OCI-LY7 (cell line): ENCODE measurements around the gene UCHL1. TPM values are rescaled to one million over a fixed set of nuclear protein-coding genes. Genes with fewer than 3 reads are reported as not detected.

ENCODE experiments used
- BruUV-seq: library from RNA; stranded (reverse); fragments of 400-500 nt; replicated peaks from 2 replicates; lab custom pipeline; 2021; lab: Mats Ljungman, UMichigan
- CTCF ChIA-PET: fragments of 300-600 bp; sonication (Branson Sonifier 250); formaldehyde crosslinking; loops from one replicate; lab custom pipeline; 2022; ENCODE audit warnings: antibody characterized with exemption; ENCODE audit not compliant: unreplicated experiment; lab: Charles Lee
- POLR2A ChIA-PET: fragments of 300-600 bp; sonication (Branson Sonifier 250); formaldehyde crosslinking; loops from one replicate; lab custom pipeline; 2022; ENCODE audit warnings: antibody characterized with exemption; lab: Charles Lee
- DNase-seq: peaks from one replicate; pipeline ENCODE4 v3.0.0-alpha.2; 2015; ENCODE audit warnings: low spot score
- H2AFZ ChIP-seq: fragments of 200-600 bp; sonication (generic), shearing (Covaris generic); 2 replicates; pipeline ENCODE4 v1.6.1; 2014; ENCODE audit warnings: mild to moderate bottlenecking, antibody characterized with exemption, low read length, moderate library complexity
- H3K27ac ChIP-seq: fragments of 200-600 bp; sonication (generic); 2 replicates; pipeline ENCODE4 v1.5.1; 2014; ENCODE audit warnings: mixed run types, low read depth, mild to moderate bottlenecking, moderate library complexity, low read length, inconsistent platforms; ENCODE audit not compliant: poor library complexity, severe bottlenecking
- H3K36me3 ChIP-seq: fragments of 200-600 bp; sonication (generic); 2 replicates; pipeline ENCODE4 v1.6.1; 2014; ENCODE audit warnings: mild to moderate bottlenecking, antibody characterized with exemption, low read length, moderate library complexity, mixed read lengths; ENCODE audit not compliant: insufficient read depth
- H3K4me1 ChIP-seq: fragments of 200-600 bp; sonication (generic); 2 replicates; pipeline ENCODE4 v1.5.1; 2014; ENCODE audit warnings: mild to moderate bottlenecking, low read length; ENCODE audit not compliant: insufficient read depth, poor library complexity, severe bottlenecking
- H3K4me2 ChIP-seq: fragments of 200-600 bp; sonication (generic); 2 replicates; pipeline ENCODE4 v1.6.1; 2014; ENCODE audit warnings: mild to moderate bottlenecking, low read length
- H3K4me3 ChIP-seq: fragments of 200-600 bp; sonication (generic); 2 replicates; pipeline ENCODE4 v1.5.1; 2014; ENCODE audit warnings: mild to moderate bottlenecking, low read depth, low read length; ENCODE audit not compliant: poor library complexity, severe bottlenecking
- H3K79me2 ChIP-seq: fragments of 200-600 bp; sonication (generic); 2 replicates; pipeline ENCODE4 v1.6.1; 2016; ENCODE audit warnings: low read depth, mild to moderate bottlenecking, low read length, moderate library complexity, mixed read lengths; ENCODE audit not compliant: insufficient read depth
- H3K9me2 ChIP-seq: fragments of 200-600 bp; sonication (generic); 2 replicates; pipeline ENCODE4 v1.6.1; 2016; ENCODE audit warnings: mild to moderate bottlenecking, low read length, mixed read lengths; ENCODE audit not compliant: insufficient read depth
- H3K9me3 ChIP-seq: fragments of 200-600 bp; sonication (generic); 2 replicates; pipeline ENCODE4 v1.6.1; 2014; ENCODE audit warnings: mild to moderate bottlenecking, mixed run types, low read length, mixed read lengths
- H4K20me1 ChIP-seq: fragments of 200-600 bp; sonication (generic); 2 replicates; pipeline ENCODE4 v1.6.1; 2014; ENCODE audit warnings: mild to moderate bottlenecking, antibody characterized with exemption, low read length, moderate library complexity, mixed read lengths; ENCODE audit not compliant: insufficient read depth
- CTCF ChIP-seq: fragments of 200-600 bp; sonication (generic); conservative IDR thresholded peaks from 2 replicates; pipeline ENCODE4 v1.5.1; 2014; ENCODE audit warnings: mild to moderate bottlenecking, antibody characterized with exemption, low read length, moderate library complexity, mixed read lengths
- EZH2phosphoT487 ChIP-seq: fragments of 200-600 bp; sonication (generic); IDR thresholded peaks from 2 replicates; pipeline ENCODE4 v1.6.1; 2018; ENCODE audit warnings: low read depth, borderline replicate concordance, mild to moderate bottlenecking, mixed run types, antibody characterized with exemption, low read length, moderate library complexity, mixed read lengths
- intact Hi-C: fragments of 100-400 bp; cut with micrococcal nuclease; formaldehyde crosslinking; loops from one replicate; pipeline ENCODE4 v1.10.0; 2022; ENCODE audit not compliant: unreplicated experiment
- total RNA-seq, 2 experiments: library from RNA; depleted of rRNA in 1 of 2; stranded (reverse); fragments of >200 nt in 1 of 2; shearing (Covaris generic) in 1 of 2; gene quantifications; 2 replicates each; pipeline ENCODE4 v1.2.3, GENCODE V29; 2014 to 2022

Gene UCHL1
- total RNA-seq, 2 experiments from 2014 or later = 430 to 432 TPM

- Histone ChIP-seq H4K20me1 (no peaks in the 10 kb centered on the region), H3K9me2 (no peaks in the 10 kb centered on the region), H3K36me3 (no peaks in the 10 kb centered on the region), H2AFZ (no peak overlapping the region), H3K4me1 (no peaks in the 10 kb centered on the region), H3K9me3 (no peaks in the 10 kb centered on the region), H3K27ac (no peak overlapping the region), H3K4me2 (no peak overlapping the region), H3K4me3 (no peak overlapping the region), H3K79me2 (no peaks in the 10 kb centered on the region)
- ChIA-PET POLR2A (no interaction called here), CTCF (no interaction called here)
- intact Hi-C loops = loop anchor here (5.0 kb wide), 1 partner anchor 306 kb away; no protein-coding TSS in a partner anchor
- DNase-seq = no peak
- TF ChIP-seq CTCF (no peak), EZH2phosphoT487 (no peak)
- no TSS peak for BruUV-seq
Measured at GRCh38 chr4:41232856-41233255, 23.9 kb upstream of the UCHL1 start.

- DNase-seq = no peak
- TF ChIP-seq EZH2phosphoT487 (no peak), CTCF (no peak)
- no peak overlapping the region for H3K4me2 ChIP-seq
- no peaks in the 10 kb centered on the region for H3K9me3 ChIP-seq
- ChIA-PET POLR2A (no interaction called here), CTCF (no interaction called here)
- intact Hi-C loops = no loop called here
- H2AFZ ChIP-seq = no peak overlapping the region
- H3K9me2 ChIP-seq = no peaks in the 10 kb centered on the region
- no TSS peak for BruUV-seq
- no peak overlapping the region for H3K4me3 ChIP-seq
- H3K36me3 ChIP-seq = no peaks in the 10 kb centered on the region
- no peaks in the 10 kb centered on the region for H4K20me1 ChIP-seq
- H3K4me1 ChIP-seq = no peaks in the 10 kb centered on the region
- H3K27ac ChIP-seq = no peak overlapping the region
- H3K79me2 ChIP-seq = no peaks in the 10 kb centered on the region
Measured at GRCh38 chr4:41236032-41236431, 20.7 kb upstream of the UCHL1 start.

GRCh38 chr4:41236508-41236907, 20.2 kb upstream of the UCHL1 start:
- no peaks in the 10 kb centered on the region for H3K9me2 ChIP-seq
- no TSS peak for BruUV-seq
- POLR2A ChIA-PET = no interaction called here
- H3K27ac ChIP-seq = no peak overlapping the region
- H2AFZ ChIP-seq = no peak overlapping the region
- no peaks in the 10 kb centered on the region for H3K36me3 ChIP-seq
- DNase-seq = no peak
- intact Hi-C loops = no loop called here
- H3K9me3 ChIP-seq = no peaks in the 10 kb centered on the region
- no peaks in the 10 kb centered on the region for H3K79me2 ChIP-seq
- H3K4me2 ChIP-seq = no peak overlapping the region
- CTCF ChIA-PET = no interaction called here
- no peaks in the 10 kb centered on the region for H3K4me1 ChIP-seq
- TF ChIP-seq CTCF (no peak), EZH2phosphoT487 (no peak)
- H4K20me1 ChIP-seq = no peaks in the 10 kb centered on the region
- no peak overlapping the region for H3K4me3 ChIP-seq
